Activated T-cell treated with anti-CD3 and anti-CD28 coated beads for 1 hour (primary cell): ENCODE results near the gene WIPF2.

Experiments
- DNase-seq: peaks from one replicate; pipeline ENCODE4 v3.0.0-alpha.2; 2020; ENCODE audit warnings: low read depth

The WIPF2 gene

DNA sequence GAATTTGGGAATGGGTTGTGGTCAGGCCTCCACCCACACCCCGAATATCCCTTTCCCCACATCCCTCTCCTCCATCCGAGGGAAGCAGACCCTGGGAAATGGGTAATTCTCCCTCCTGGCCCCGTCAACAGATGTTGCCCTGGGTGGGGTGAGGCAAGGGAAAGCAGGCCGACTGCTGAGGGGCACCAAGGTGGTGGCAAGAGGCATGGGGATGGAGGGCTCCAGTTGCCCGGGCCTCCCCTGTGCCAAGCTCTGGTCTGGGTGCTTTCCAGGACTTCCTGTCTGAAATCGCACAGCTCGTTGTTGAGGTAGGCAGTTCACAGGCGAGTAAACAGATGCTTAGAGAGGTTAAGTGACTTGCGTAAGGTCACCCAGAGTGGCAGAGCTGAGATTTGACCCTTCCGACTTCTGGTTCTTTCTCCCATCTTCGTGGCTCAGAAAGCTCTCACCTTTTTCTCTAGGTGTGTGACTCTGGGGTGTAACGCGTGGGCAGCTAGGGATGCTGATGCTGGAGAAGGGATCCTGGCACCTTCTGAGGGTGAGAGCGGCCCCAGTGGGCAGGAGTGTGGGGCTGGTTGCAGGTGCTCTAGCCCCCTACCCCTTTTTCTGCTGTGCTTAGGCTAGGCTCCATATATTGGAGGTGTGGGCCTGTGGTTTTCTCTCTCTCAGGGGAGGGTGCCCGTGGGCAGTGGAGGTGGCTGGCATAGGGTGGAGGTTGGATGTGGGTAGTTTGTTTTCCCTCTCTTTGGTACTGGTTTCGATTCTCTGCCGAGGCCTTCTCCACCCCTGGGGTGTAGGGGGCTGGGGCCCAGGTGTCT, 107.1 kb downstream of the WIPF2 start:
- peak; percentile 36 for DNase-seq

DNA sequence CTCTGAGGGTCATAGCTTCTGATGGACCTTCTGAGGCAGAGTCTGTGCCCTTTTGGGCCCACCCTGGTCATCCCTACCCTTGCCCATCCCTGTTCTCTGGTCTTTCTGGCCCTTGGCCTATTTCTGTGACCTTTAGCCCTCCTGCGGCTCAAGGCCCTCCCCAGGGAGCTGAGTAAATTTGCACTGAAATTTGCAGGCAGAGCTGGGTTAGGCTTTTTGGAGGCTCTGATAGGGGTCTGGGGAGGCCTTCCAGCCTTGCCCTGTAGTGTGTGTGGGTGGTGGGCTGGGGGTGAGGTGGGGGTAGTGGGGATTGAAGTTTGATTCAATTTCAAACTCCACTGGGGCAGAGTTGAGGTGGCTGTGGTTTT, 107.7 kb downstream of the WIPF2 start:
- DNase-seq, result no peak

DNA sequence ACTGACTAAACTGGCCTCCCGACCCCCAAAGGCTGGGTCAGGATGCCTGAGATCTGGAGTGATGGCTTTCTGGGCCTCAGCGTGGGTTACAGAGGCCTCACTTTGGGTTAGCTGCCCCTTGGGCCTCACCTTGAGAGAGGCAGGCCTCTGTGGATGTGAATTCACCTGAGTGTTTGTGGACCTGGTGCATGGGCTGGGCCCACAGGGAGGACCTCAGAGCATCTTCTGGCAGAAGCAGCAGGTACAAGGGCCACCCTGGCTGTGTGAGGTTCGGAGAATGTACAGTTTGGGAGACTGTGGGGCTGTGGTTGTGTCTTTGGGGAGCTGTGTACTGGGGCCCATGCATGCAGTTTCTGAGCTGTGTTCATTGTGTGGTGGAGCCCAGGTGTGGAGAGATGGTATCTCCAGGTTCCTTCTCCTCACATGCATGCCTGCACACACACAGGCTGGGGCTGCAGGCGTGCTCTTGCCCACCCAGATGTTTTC, 108.2 kb downstream of the WIPF2 start:
- no peak for DNase-seq

DNA sequence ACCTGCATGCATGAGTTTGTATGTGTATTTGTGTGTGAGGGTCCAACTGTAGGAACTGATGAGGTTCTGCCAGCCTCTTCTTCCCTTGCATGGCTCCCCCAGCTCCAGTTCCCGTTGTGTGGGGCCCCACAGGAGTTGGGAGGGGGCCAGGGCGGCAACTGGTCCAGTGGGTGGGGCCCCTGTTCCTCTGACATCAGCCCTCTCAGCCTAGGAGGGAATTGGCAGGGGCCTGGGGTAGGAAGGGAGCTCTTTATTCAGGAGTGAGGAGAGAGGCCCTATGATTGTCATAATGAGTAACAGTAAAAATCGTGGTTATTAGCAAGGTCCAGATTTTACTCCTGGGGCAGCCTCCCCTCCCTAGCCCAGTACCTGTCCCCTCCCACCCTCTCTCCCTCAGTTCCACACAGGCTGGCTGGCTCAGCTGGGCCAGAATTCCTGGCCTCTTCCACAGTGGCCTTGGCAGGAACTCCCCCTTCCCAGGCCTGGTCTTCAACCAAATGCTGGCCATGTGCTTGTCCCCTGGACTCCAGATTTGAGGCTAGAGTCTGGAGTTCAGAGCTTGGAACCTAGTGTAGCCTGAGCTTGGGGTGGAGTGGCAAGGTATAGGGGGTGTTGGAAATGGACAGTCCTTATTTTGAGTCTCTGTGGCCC, 108.8 kb downstream of the WIPF2 start:
- DNase-seq, result no peak

DNA sequence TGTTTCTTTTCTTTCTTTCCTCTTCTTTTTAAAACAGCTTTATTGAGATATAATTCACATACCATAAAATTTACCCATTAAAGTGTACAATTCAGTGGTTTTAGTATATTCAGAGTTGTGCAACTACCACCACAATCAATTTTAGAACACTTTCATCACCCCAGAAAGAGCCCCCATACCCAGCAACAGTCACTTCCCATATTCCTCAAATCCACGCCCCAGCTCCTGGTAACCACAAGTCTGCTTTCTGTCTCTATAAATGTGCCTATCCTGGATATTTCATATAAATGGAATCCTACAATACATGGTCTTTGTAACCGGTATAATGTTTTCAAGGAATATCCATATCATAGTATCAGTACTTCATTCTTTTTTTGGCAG, 109.3 kb downstream of the WIPF2 start:
- no peak for DNase-seq

DNA sequence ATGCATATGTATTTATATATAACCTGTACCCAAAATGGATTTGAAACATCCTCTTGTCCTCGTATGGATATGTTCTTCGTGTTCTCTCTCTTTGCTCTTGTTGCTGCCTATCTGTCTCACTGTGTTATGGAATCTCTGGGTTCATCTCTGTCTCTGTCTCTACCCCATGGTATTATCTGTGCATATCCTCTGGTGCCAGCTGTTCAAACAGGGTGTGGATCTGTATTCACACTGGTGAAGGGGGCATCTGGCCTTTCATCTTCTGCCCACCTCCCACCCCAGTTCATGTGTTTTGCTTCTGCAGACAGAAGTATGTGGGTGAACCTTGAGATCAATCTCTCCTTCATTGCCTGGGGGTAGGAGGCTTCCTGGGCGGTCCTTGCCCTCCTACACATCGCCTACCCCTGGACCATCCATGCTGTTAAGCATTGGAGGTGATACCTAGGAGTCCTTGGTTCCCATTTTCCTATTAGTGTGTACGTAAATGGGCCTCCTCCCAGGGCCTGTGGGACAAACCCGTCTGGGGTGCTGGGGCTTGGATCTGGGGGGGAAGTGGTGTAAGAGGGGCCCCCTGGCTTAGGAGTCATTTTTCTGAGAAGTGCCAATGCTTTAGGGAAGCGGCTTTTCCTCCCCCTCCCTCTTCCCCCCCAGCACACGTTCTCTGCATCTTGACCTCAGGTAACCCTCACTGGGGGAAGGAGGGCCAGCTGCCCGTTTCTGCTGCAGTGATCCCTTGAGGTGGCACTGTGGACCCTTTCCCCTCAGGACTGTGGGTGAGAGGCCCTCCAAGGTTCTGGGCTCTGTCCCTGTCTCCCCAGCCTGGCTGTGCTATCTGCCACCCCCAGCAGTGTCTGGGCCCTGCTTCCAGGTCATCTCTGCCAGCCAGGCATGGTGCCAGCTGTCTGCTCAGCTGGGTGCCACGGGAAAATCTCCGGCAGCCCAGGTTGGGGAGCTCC, 111.0 kb downstream of the WIPF2 start:
- no peak for DNase-seq

DNA sequence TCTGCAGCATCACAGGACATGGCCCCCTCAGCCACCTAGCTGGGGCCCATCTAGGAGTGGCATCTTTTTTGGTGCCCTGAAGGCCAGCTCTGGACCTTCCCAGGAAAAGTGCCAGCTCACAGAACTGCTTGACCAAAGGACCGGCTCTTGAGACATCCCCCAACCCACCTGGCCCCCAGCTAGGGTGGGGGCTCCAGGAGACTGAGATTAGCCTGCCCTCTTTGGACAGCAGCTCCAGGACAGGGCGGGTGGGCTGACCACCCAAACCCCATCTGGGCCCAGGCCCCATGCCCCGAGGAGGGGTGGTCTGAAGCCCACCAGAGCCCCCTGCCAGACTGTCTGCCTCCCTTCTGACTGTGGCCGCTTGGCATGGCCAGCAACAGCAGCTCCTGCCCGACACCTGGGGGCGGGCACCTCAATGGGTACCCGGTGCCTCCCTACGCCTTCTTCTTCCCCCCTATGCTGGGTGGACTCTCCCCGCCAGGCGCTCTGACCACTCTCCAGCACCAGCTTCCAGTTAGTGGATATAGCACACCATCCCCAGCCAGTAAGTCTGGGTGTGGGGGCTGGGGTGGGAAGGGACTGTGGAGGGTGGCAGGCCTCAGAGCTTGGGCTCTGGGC, 111.9 kb downstream of the WIPF2 start:
- DNase-seq, result no peak

DNA sequence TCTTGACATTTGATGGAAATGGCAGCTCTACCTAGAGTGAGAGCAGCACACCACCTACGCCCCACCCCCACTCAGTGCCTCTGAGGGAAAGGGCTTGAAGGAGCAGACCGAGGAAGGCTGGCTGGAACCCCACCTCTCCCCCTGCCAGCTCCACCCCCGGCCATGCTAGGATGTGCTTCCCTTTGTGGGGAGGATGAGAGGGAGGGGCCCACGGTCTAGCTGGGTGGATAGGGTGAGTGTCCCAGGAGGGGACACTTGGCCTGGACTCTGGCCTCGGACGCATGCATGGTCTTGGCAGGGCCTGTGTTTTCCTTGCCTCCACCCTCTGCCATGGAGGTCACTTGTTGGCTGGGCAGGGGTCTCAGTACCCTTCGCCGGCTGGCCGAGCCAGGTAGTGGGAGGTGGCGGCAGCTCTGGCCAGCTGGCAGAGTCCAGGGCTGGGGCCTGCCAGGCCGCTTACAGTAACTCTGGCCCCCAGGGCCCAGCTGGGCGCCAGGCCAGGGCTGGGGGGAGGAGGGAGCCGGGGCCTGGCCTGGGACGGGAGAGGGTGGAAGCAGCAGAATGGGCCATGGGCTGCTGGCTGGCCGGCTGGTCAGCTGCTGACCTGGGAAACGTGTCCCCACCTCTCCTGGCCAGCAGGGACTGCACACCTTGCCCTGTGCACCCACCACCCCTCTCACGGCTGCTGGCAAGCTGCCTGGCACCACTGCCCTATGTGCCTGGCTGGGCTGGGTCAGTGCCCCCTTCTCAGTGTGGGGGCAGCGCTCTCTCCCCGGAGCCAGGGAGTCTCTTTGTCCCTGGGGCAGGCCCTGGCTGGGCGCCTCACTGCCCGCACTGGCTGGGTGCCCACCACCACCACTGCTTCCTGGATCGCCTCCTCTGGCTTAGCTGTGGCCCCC, 112.9 kb downstream of the WIPF2 start:
- no peak for DNase-seq
